Fibroblast of upper back skin (primary cell): ENCODE data around the gene C12orf75.
"Not testable (repeated sequence)": the region's sequence is repeated elsewhere in the genome, so short reads cannot be mapped to it uniquely, and the experiment has no call there.

Experiments
- DNase-seq: peaks from one replicate; pipeline ENCODE4 v3.0.0-alpha.2; 2013

C12orf75 gene

DNA sequence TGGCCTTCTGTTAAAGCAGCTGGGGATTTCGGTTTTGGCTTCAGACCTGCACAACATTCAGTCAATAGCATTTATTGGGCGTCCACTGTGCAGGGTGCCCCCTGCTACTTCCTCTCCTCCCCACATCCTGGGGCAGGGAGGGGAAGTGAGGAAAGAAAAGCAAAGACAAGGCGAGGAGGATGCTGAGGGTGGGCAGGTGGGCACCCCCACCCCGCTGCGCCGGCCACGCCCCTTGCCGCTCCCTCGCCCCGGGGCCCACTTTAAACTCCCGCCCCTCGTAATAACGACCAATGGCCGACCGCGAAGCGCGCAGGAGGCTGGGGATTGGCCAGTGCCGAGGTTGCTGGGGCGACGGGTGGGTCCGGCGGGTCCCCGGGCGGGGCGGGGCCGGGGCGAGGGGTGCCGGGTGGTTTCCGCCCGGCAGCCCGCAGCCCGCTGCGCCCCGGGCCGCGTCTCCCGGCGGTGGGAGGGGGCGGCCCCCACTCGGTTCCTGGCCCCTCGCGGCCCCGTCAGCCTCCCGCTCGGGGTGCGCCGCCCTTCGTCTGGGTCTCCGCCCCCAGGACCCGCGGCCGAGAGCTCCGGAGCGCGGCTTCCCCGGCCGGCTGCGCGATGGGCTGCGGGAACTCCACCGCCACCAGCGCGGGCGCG, at the start of gene C12orf75:
TSS of gene C12orf75 (plus strand) at position 409 of the 648 bp plus-strand sequence. CDS start at position 610, 201 bp downstream.
- peak; percentile 81 for DNase-seq

GRCh38 chr12:105280966-105281693, 49.4 kb upstream of the C12orf75 start:
- DNase-seq, result peak; percentile 37

DNA sequence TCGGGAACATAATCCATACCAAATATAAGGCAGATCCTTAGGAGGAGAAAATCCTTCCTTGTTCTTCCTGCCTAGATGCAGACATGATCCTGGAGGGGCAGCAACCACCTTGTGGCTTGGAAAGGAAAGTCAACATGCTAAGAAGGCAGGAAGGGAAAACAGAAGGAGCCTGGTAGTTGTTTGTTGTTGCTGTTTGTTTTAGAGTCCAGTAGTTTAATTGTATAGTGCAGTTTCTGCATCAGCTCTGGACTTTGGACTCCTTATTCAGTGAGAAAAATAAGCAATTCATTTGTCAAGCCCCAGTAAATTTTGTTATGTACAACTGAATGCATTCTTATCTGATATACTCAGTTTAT, 48.8 kb upstream of the C12orf75 start:
- DNase-seq, result no peak

DNA sequence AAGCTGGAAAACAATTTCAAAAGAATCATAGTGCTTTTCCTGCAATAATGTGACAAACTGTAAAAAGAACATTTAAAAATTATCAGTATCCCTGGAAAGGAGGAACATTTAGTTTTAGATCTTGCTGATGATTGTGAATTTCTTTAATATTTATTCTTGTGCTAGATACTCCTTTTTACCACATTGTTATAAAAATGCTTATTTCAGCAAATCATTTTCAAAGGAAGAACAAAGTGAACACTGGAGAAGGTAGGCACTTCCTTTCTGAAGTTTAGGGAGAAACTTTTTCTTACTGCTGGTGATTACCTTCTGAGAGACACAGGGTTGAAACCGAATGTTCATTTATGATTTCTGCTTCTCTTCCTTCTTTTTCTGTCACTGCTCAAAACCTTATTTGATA, 45.1 kb upstream of the C12orf75 start:
- DNase-seq, result no peak

GRCh38 chr12:105287408-105287807, 43.1 kb upstream of the C12orf75 start:
- DNase-seq, result no peak

DNA sequence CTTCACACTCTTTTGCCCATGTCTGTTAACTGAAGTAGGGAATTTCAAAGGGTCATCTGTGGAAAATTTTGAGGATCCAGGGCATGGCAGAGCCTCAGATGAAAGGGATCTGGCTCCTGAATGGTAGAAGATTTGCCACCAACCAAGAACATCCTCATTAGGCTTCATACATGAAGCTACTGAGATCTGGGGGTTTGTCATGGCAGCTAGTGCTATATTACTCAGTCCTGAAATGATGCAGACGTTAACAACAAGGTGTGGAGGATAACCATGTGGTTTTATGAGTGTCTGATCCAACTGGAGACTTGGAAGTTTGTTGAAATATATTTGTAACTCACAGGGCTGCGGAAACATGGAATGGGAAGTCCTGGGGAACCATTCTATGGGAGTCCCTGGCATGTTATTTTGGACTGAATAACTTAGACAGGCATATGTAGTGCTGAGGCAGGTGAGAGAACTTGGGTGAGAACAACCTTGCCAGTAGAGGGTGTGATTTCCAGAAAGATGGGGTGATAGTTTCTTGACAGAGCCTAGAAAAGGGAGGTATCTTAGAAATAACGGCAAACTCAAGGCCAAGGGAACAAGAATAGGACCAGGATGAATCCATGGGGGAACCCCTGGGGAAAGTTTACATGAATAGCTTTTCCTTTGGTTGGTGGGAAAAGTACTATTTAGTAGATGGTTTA, 42.0 kb upstream of the C12orf75 start:
- DNase-seq, result no peak

GRCh38 chr12:105289114-105289904, 41.2 kb upstream of the C12orf75 start:
- DNase-seq, result peak; percentile 39

DNA sequence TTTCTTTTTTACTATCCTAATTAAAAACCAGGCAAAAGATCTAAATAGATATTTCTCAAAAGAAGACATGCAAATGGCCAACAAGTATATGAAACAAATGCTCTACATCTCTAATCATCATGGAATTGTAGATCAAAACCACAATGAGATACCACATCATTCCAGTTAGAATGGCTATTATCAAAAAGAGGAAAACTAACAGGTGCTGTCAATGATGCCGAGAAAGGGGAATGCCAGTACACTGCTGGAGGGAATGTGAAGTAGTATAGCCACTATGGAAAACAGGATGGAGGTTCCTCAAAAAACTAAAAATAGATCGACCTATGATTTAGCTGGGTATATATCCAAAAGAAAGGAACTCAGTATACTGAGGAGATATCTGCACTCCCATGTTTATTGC, 39.0 kb upstream of the C12orf75 start:
- no peak for DNase-seq

GRCh38 chr12:105292705-105293104, 37.8 kb upstream of the C12orf75 start:
- DNase-seq, result no peak

DNA sequence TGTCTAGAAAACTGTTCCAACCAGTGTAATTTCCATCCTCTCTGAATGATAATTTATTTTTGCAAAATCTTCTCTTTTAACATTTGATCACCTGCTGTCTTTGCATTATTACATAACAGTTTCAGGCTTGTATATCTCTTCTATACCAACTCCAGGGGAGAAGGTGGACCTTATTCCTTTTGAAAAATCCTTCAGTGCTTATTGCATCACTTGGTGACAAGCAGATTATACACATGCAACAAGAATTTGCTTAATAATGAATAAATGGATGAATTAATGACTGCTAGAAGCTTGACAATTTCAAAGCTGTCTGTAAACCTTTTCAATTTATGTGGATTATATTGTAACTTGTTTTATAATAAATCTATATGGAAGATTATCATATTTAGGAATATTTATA, 37.3 kb upstream of the C12orf75 start:
- DNase-seq, result no peak

- no peak for DNase-seq
Measured at GRCh38 chr12:105294161-105294560, 36.3 kb upstream of the C12orf75 start.

- no peak for DNase-seq
Measured at GRCh38 chr12:105294886-105295479, 35.5 kb upstream of the C12orf75 start.

DNA sequence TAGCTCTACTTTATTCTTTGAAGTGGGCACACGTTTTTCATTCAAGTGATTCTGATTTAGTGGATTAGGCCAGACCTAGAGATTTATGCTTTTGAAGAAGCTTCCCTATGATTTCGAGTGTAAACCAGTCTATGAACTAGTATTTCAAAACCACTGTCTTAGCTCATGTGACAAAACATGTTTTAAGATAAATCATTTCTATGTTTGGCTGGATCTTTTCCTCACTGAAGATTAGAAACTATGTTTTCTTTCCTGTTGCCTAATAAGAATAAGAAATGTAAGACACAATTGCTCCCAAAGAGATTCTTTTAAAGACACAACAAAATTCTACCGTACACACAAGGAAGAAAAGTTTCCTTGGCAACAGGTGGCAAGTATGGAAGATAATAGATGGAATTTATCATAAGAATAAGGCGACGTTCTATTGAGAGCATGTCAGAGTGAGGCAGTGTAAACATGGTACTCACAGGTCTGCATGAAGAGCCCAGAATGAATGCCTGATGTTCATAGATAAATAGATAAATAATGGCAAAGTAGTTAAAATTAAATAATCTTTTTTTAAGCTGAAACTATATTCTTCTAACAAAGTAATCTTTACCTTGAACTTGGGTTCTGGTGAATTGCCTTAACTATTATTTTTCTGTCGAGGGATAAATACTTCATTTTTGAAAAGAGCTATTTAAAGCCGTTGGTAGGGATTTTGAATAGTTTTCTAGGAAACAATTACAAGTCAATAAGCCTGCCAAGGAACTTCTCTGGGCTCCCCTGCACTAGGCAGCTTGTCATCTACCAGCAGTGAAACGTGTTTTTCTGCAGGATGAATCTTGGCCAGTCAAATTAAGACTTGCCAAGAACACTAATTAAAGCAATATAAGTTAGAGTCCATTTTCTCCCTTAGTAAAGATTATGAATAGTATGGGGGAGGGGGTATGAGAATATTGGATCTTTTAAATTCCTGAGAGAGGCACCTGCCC, 34.1 kb upstream of the C12orf75 start:
- DNase-seq, result no peak

- DNase-seq, result no peak
Measured at GRCh38 chr12:105300883-105301282, 29.6 kb upstream of the C12orf75 start.

- DNase-seq, result no peak
Measured at GRCh38 chr12:105301696-105302095, 28.8 kb upstream of the C12orf75 start.

DNA sequence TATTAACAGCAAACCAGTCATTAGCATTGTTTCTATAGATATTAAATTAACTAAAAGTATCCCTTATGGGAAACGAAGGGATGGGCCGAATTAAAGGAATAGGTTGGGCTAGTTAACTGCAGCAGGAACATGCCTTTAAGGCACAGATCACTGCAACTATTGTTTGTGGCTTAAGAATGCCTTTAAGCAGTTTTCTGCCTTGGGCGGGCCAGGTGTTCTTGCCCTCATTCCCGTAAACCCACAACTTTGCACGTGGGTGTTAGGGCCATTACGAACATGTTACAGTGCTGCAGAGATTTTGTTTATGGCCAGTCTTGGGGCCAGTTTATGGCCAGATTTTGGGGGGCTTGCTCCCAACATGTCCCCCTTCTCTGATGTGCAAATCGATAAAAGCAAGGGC, 27.5 kb upstream of the C12orf75 start:
- not testable (repeated sequence) for DNase-seq

DNA sequence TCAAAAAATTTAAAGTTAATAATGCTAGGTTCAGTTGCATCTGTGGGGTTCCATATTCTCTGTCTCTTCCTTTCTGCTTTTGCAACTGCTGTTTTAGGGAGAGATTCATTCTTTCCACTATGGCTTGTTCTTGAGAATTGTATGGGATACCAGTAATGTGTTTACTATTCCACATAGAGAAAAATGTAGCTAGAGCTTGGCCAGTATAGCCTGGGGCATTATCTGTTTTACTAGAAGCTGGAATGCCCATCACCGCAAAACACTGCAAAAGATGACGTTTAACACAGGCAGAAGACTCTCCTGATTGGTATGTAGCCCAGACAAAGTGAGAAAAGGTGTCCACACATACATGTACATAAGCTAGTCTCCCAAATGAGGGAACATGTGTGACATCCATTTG, 25.9 kb upstream of the C12orf75 start:
- not testable (repeated sequence) for DNase-seq

DNA sequence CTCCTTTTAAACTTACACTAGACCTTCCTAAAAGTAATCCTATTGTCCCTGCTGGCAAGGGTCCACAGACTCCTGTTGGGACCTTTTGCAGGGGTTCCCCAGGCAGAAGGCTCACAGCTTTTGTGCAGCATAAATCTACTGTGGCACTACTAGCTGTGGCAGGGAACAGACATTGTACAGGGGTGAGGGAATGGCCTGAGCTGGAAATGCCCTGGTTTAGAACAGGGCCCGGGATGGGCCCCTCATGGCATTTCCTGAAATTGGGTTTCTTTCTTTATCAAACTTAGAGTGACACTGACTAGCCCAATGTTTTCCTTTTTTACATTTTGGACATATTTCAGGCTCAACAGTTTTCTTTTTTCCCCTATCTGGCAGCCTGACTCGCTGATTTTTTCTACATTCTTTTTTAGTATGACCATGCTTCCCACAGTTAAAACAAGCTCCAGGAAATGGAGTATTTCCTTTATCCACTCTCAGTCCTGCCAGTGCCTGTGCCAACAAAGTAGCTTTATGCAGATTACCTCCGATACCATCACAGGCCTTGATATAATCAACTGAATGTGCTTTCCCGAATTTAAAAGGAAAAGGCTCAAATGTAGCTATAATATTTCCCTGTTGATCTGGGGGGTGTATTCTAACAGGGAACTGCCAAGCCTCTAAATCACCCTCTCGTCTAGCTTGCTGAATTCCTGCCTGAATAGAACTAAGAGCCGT, 22.7 kb upstream of the C12orf75 start:
- not testable (repeated sequence) for DNase-seq

- DNase-seq, result not testable (repeated sequence)
Measured at GRCh38 chr12:105308839-105309238, 21.7 kb upstream of the C12orf75 start.

GRCh38 chr12:105309384-105309783, 21.1 kb upstream of the C12orf75 start:
- not testable (repeated sequence) for DNase-seq
